ENCODE measurements around the gene EFCAB14. TPM values are rescaled to one million over a fixed set of nuclear protein-coding genes. Genes with fewer than 3 reads are reported as not detected.
"Not testable (repeated sequence)": the region's sequence is repeated elsewhere in the genome, so short reads cannot be mapped to it uniquely, and the experiment has no call there.

Gene EFCAB14
- total and polyA plus RNA-seq, 4 donors = 20.8 to 132 (median 73.4) TPM

- no peak overlapping the region for H3K4me3 ChIP-seq
- DNase-seq (no peak), ATAC-seq (ENCODE audit: insufficient read depth, low FRiP score) (no peak)
- no peak overlapping the region for H3K9ac ChIP-seq (ENCODE audit: insufficient read depth in 1 of 2, low read length in 2 of 2)
- no peaks in the 10 kb centered on the region for H3K27me3 ChIP-seq (ENCODE audit: control insufficient read depth in 3 of 3, insufficient read depth in 3 of 3, low read length in 2 of 3)
- WGBS, 2 donors = 73% methylated on average over 3 of the region's 3 CpGs
- H3K4me1 ChIP-seq (ENCODE audit: control insufficient read depth in 5 of 5, insufficient read depth in 5 of 5, low read length in 5 of 5) = peaks cover 9 to 19% (median 12%) of the 10 kb centered on the region in 5 donors
- H3K27ac ChIP-seq (ENCODE audit: low read depth in 1 of 2, low read length in 1 of 2) = no peak overlapping the region
- no peaks in the 10 kb centered on the region for H3K9me3 ChIP-seq (ENCODE audit: control insufficient read depth in 4 of 4, insufficient read depth in 3 of 4, low read length in 3 of 4)
- no peaks in the 10 kb centered on the region for H3K36me3 ChIP-seq (ENCODE audit: control insufficient read depth in 4 of 4, insufficient read depth in 4 of 4, low read length in 4 of 4)
- TF ChIP-seq CTCF (IDR thresholded peaks at IDR 0.05; ENCODE audit: control extremely low read depth, extremely low read depth) = no peak
These were observed 2.8 kb upstream of the EFCAB14 start for GRCh38 chr1:46721686-46722205.

GRCh38 chr1:46721204-46721603, 2.3 kb upstream of the EFCAB14 start:
- ATAC-seq (ENCODE audit: insufficient read depth, low FRiP score) = no peak
- TF ChIP-seq CTCF (IDR thresholded peaks at IDR 0.05; ENCODE audit: control extremely low read depth, extremely low read depth) = no peak
- Histone ChIP-seq H3K27me3 (ENCODE audit: control insufficient read depth in 3 of 3, insufficient read depth in 3 of 3, low read length in 2 of 3) (no peaks in the 10 kb centered on the region), H3K4me1 (ENCODE audit: control insufficient read depth in 5 of 5, insufficient read depth in 5 of 5, low read length in 5 of 5) (peaks cover 9 to 19% (median 12%) of the 10 kb centered on the region in 5 donors), H3K27ac (ENCODE audit: low read depth in 1 of 2, low read length in 1 of 2) (no peak overlapping the region), H3K4me3 (no peak overlapping the region), H3K9me3 (ENCODE audit: control insufficient read depth in 4 of 4, insufficient read depth in 3 of 4, low read length in 3 of 4) (no peaks in the 10 kb centered on the region), H3K36me3 (ENCODE audit: control insufficient read depth in 4 of 4, insufficient read depth in 4 of 4, low read length in 4 of 4) (no peaks in the 10 kb centered on the region), H3K9ac (ENCODE audit: insufficient read depth in 1 of 2, low read length in 2 of 2) (no peak overlapping the region)
- 93 to 96% methylated on average over 1 of the region's 1 CpG for WGBS, 2 donors
- DNase-seq = no peak

GRCh38 chr1:46720319-46720718, 1.4 kb upstream of the EFCAB14 start:
- not testable (repeated sequence) for H3K4me3 ChIP-seq; DNase-seq; H3K9me3 ChIP-seq (ENCODE audit: control insufficient read depth in 4 of 4, insufficient read depth in 3 of 4, low read length in 3 of 4); ATAC-seq (ENCODE audit: insufficient read depth, low FRiP score); H3K36me3 ChIP-seq (ENCODE audit: control insufficient read depth in 4 of 4, insufficient read depth in 4 of 4, low read length in 4 of 4); H3K27ac ChIP-seq (ENCODE audit: low read depth in 1 of 2, low read length in 1 of 2); H3K9ac ChIP-seq (ENCODE audit: insufficient read depth in 1 of 2, low read length in 2 of 2); H3K27me3 ChIP-seq (ENCODE audit: control insufficient read depth in 3 of 3, insufficient read depth in 3 of 3, low read length in 2 of 3)
- peaks cover 9 to 19% (median 12%) of the 10 kb centered on the region in 5 donors for H3K4me1 ChIP-seq (ENCODE audit: control insufficient read depth in 5 of 5, insufficient read depth in 5 of 5, low read length in 5 of 5)
- WGBS, 2 donors = 90 to 96% methylated on average over 8 of the region's 8 CpGs

- WGBS, 2 donors = 6 to 15% methylated on average over 3 of the region's 3 CpGs
- Histone ChIP-seq H3K4me3 (no peak overlapping the region), H3K4me1 (ENCODE audit: control insufficient read depth in 5 of 5, insufficient read depth in 5 of 5, low read length in 5 of 5) (peaks cover 9 to 19% (median 10%) of the 10 kb centered on the region in 5 donors), H3K9ac (ENCODE audit: insufficient read depth in 1 of 2, low read length in 2 of 2) (no peak overlapping the region), H3K9me3 (ENCODE audit: control insufficient read depth in 4 of 4, insufficient read depth in 3 of 4, low read length in 3 of 4) (no peaks in the 10 kb centered on the region), H3K27me3 (ENCODE audit: control insufficient read depth in 3 of 3, insufficient read depth in 3 of 3, low read length in 2 of 3) (no peaks in the 10 kb centered on the region), H3K27ac (ENCODE audit: low read depth in 1 of 2, low read length in 1 of 2) (peak overlapping the region; percentile 26 to 74), H3K36me3 (ENCODE audit: control insufficient read depth in 4 of 4, insufficient read depth in 4 of 4, low read length in 4 of 4) (peaks cover 5 to 10% (median 8%) of the 10 kb centered on the region in 4 donors)
- peak; percentile 29 for ATAC-seq (ENCODE audit: insufficient read depth, low FRiP score)
- TF ChIP-seq CTCF (IDR thresholded peaks at IDR 0.05; ENCODE audit: control extremely low read depth, extremely low read depth) = no peak
- DNase-seq = peak in 1 of 3 donors; percentile 24
These were observed 775 bp upstream of the EFCAB14 start for GRCh38 chr1:46719689-46720088.
